KMS-11 (cell line): ENCODE data around the gene HOXB6.

Source experiments
- H2AFZ ChIP-seq: fragments of 200-600 bp; sonication (generic); 2 replicates; pipeline ENCODE4 v1.6.1; 2016; ENCODE audit warnings: antibody characterized with exemption, mixed run types, low read depth
- H3K27ac ChIP-seq: fragments of 200-600 bp; sonication (generic); 2 replicates; pipeline ENCODE4 v1.6.1; 2016; ENCODE audit warnings: mild to moderate bottlenecking, mixed run types
- H3K27me3 ChIP-seq: fragments of 200-600 bp; sonication (generic); 2 replicates; pipeline ENCODE4 v1.6.1; 2017; ENCODE audit warnings: mild to moderate bottlenecking, low read depth, mixed run types, moderate library complexity; ENCODE audit not compliant: insufficient read depth
- H3K36me3 ChIP-seq: fragments of 200-600 bp; sonication (generic); 2 replicates; pipeline ENCODE4 v1.6.1; 2017; ENCODE audit warnings: mild to moderate bottlenecking, mixed run types; ENCODE audit not compliant: insufficient read depth
- H3K4me1 ChIP-seq: fragments of 200-600 bp; sonication (generic); 2 replicates; pipeline ENCODE4 v1.6.1; 2016; ENCODE audit warnings: mild to moderate bottlenecking, low read depth, mixed run types; ENCODE audit not compliant: poor library complexity, severe bottlenecking
- H3K4me2 ChIP-seq: fragments of 200-600 bp; sonication (generic); 2 replicates; pipeline ENCODE4 v1.7.0; 2016; ENCODE audit warnings: mild to moderate bottlenecking, mixed run types
- H3K4me3 ChIP-seq: fragments of 200-600 bp; sonication (generic); IDR thresholded peaks from 2 replicates; pipeline ENCODE4 v1.6.1; 2017; ENCODE audit warnings: low read depth, low read length, mixed read lengths; ENCODE audit not compliant: insufficient read depth
- H3K79me2 ChIP-seq: fragments of 200-600 bp; sonication (generic); 2 replicates; pipeline ENCODE4 v1.6.1; 2016; ENCODE audit warnings: low read depth, mixed run types; ENCODE audit not compliant: insufficient read depth
- H3K9ac ChIP-seq: fragments of 200-600 bp; sonication (generic); 2 replicates; pipeline ENCODE4 v1.6.1; 2016; ENCODE audit warnings: mild to moderate bottlenecking, mixed run types
- H4K20me1 ChIP-seq: fragments of 200-600 bp; sonication (generic); 2 replicates; pipeline ENCODE4 v1.6.1; 2016; ENCODE audit warnings: mild to moderate bottlenecking, mixed run types; ENCODE audit not compliant: insufficient read depth
- CTCF ChIP-seq: fragments of 200-600 bp; sonication (generic); conservative IDR thresholded peaks from 2 replicates; pipeline ENCODE4 v1.6.1; 2017; ENCODE audit warnings: low read depth, mild to moderate bottlenecking, antibody characterized with exemption, low read length, moderate library complexity, mixed read lengths

Gene HOXB6

GRCh38 chr17:48609033-48609432 is 4.2 kb upstream of the HOXB6 start:
- Histone ChIP-seq H3K36me3 (no peaks in the 10 kb centered on the region), H3K9ac (no peak overlapping the region), H2AFZ (peak overlapping the region; percentile 96; the same call in 1 of the 2 replicates), H4K20me1 (no peaks in the 10 kb centered on the region), H3K4me1 (peaks cover 17% of the 10 kb centered on the region), H3K79me2 (no peaks in the 10 kb centered on the region), H3K27ac (peak overlapping the region; percentile 74; the same call in 1 of the 2 replicates), H3K4me2 (peak overlapping the region; percentile 92), H3K27me3 (peaks cover 17% of the 10 kb centered on the region), H3K4me3 (no peak overlapping the region)
- TF ChIP-seq CTCF = no peak

GRCh38 chr17:48608494-48608834 is 3.7 kb upstream of the HOXB6 start:
- TF ChIP-seq CTCF = no peak
- H3K4me3 ChIP-seq = no peak overlapping the region
- H4K20me1 ChIP-seq = no peaks in the 10 kb centered on the region
- H3K4me2 ChIP-seq = peak overlapping the region; percentile 92; the same call in 1 of the 2 replicates
- no peak overlapping the region for H2AFZ ChIP-seq
- peaks cover 19% of the 10 kb centered on the region for H3K4me1 ChIP-seq
- H3K27me3 ChIP-seq = peaks cover 18% of the 10 kb centered on the region
- no peak overlapping the region for H3K9ac ChIP-seq
- no peak overlapping the region for H3K27ac ChIP-seq
- H3K36me3 ChIP-seq = no peaks in the 10 kb centered on the region
- no peaks in the 10 kb centered on the region for H3K79me2 ChIP-seq

GRCh38 chr17:48606892-48607614 is 2.3 kb upstream of the HOXB6 start:
- no peak overlapping the region for H3K27ac ChIP-seq
- peaks cover 23% of the 10 kb centered on the region for H3K4me1 ChIP-seq
- no peak overlapping the region for H3K4me3 ChIP-seq
- H3K9ac ChIP-seq = no peak overlapping the region
- TF ChIP-seq CTCF = no peak
- no peak overlapping the region for H2AFZ ChIP-seq
- no peaks in the 10 kb centered on the region for H4K20me1 ChIP-seq
- no peak overlapping the region for H3K4me2 ChIP-seq
- H3K27me3 ChIP-seq = peaks cover 23% of the 10 kb centered on the region
- no peaks in the 10 kb centered on the region for H3K36me3 ChIP-seq
- H3K79me2 ChIP-seq = no peaks in the 10 kb centered on the region

GRCh38 chr17:48605991-48606891 is 1.5 kb upstream of the HOXB6 start:
- Histone ChIP-seq H3K27me3 (peaks cover 31% of the 10 kb centered on the region), H2AFZ (no peak overlapping the region), H3K79me2 (no peaks in the 10 kb centered on the region), H3K4me1 (peaks cover 23% of the 10 kb centered on the region), H3K4me3 (no peak overlapping the region), H3K9ac (no peak overlapping the region), H4K20me1 (no peaks in the 10 kb centered on the region), H3K36me3 (no peaks in the 10 kb centered on the region), H3K4me2 (no peak overlapping the region), H3K27ac (no peak overlapping the region)
- no peak for TF ChIP-seq CTCF
